Naive B cell (primary cell): ENCODE results near the gene DNAI4. TPM values are rescaled to one million over a fixed set of nuclear protein-coding genes. Genes with fewer than 3 reads are reported as not detected.

Experiments used
- ATAC-seq, 2 donors: fragments of 150-1000 bp; cut with Tn5 transposase; 2 replicates each; pipeline ENCODE4 v1.10.0; 2021; ENCODE audit warnings: low read depth in 2 of 2, mild to moderate bottlenecking in 2 of 2, moderate library complexity in 2 of 2
- DNase-seq: peaks from one replicate; pipeline ENCODE4 v3.0.0; 2022
- H3K27ac Mint-ChIP-seq, 6 donors: one replicate each; pipeline ENCODE4 v1.8.0; 2020 to 2022; ENCODE audit warnings: mild to moderate bottlenecking in 6 of 6, mixed read lengths in 6 of 6, moderate library complexity in 5 of 6, inconsistent platforms in 2 of 6
- H3K27me3 Mint-ChIP-seq, 3 donors: one replicate each; pipeline ENCODE4 v1.8.0; 2021 to 2022; ENCODE audit warnings: mixed read lengths in 3 of 3, mild to moderate bottlenecking in 1 of 3
- H3K36me3 Mint-ChIP-seq, 2 donors: one replicate each; pipeline ENCODE4 v1.8.0; 2020 to 2022; ENCODE audit warnings: mixed read lengths in 2 of 2, inconsistent platforms in 1 of 2, mild to moderate bottlenecking in 1 of 2
- H3K4me1 Mint-ChIP-seq, 3 donors: one replicate each; pipeline ENCODE4 v1.8.0; 2020 to 2022; ENCODE audit warnings: mixed read lengths in 3 of 3, inconsistent platforms in 1 of 3, mild to moderate bottlenecking in 1 of 3, moderate library complexity in 1 of 3
- H3K4me3 Mint-ChIP-seq, 8 donors: one replicate each; pipeline ENCODE4 v1.8.0; 2020 to 2022; ENCODE audit warnings: mild to moderate bottlenecking in 8 of 8, mixed read lengths in 8 of 8, moderate library complexity in 8 of 8, inconsistent platforms in 2 of 8
- H3K9me3 Mint-ChIP-seq, 7 donors: one replicate each; pipeline ENCODE4 v1.8.0; 2020 to 2022; ENCODE audit warnings: mixed read lengths in 7 of 7, mild to moderate bottlenecking in 5 of 7, inconsistent platforms in 2 of 7, moderate library complexity in 1 of 7
- polyA plus RNA-seq, 6 donors: library from polyadenylated mRNA; unstranded; fragments of 300-500 nt; fragmentation: Illumina TruSeq; gene quantifications; one replicate each; pipeline ENCODE4 v1.2.3, GENCODE V29; 2021; ENCODE audit warnings: low read depth in 6 of 6

DNAI4 gene
- polyA plus RNA-seq, 6 donors from 2014 or later: 0.40 to 4.1 (median 1.3) TPM; not detected in 1

DNA sequence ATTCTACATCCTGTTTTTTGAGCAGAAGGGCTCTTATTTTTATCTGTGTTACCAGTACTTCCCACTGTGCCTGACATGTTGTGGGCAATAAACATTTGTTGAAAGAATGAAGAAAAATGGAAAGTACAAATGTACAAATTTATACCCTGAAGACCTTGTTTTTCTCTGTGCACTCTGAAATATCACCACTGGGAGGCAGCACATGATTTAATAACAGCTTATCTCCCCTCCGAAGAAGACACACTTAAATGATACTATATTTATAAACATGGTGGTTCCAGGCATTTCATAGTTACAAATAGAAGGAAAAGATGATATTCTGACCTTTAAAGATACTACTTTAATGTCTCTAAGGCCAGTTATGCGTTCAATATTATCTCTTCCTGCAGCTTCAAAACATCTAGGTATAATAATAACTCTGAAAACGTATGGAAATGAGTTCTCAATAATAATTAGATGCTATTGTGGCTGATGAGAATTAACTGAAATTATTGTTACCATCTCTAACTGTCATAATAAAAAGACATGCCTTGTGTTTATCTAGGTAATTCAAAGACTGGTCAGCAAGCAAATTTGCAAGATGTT is 159.6 kb downstream of the DNAI4 start:
- Mint-ChIP-seq H3K4me1 (peaks cover 0 to 6% (median 0%) of the 10 kb centered on the region in 3 donors), H3K36me3 (no peaks in the 10 kb centered on the region), H3K9me3 (no peaks in the 10 kb centered on the region), H3K4me3 (no peak overlapping the region), H3K27ac (no peak overlapping the region), H3K27me3 (peaks cover 0 to 11% (median 0%) of the 10 kb centered on the region in 3 donors)
- ATAC-seq (peak; percentile 47 to 57), DNase-seq (peak; percentile 27)

Other genes with a start within 250 kb of the DNAI4 start
- not detected for gene DYNLT5, start 172.4 kb downstream of the DNAI4 start, polyA plus RNA-seq
- not detected for gene INSL5, start 123.6 kb downstream of the DNAI4 start, polyA plus RNA-seq
- 10 to 100 TPM; 21.1 to 40.5 (median 35.9) TPM for gene MIER1, start 134 bp upstream of the DNAI4 start, polyA plus RNA-seq
- 1 to 10 TPM; 2.0 to 5.4 (median 4.7) TPM for gene SLC35D1, start 129.3 kb upstream of the DNAI4 start, polyA plus RNA-seq
- gene C1orf141, start 210.1 kb upstream of the DNAI4 start, polyA plus RNA-seq: not detected
- not detected for gene IL23R, start 241.6 kb upstream of the DNAI4 start, polyA plus RNA-seq